HG02798 (cell line): ENCODE data around the gene FLT3.
"Not testable (repeated sequence)": the region's sequence is repeated elsewhere in the genome, so short reads cannot be mapped to it uniquely, and the experiment has no call there.

Source experiments
- ATAC-seq: cut with Tn5 transposase; IDR thresholded peaks from one replicate; pipeline ENCODE4 v1.9.1; 2021; ENCODE audit warnings: mild to moderate bottlenecking; ENCODE audit not compliant: unreplicated experiment, poor library complexity

Gene FLT3

DNA sequence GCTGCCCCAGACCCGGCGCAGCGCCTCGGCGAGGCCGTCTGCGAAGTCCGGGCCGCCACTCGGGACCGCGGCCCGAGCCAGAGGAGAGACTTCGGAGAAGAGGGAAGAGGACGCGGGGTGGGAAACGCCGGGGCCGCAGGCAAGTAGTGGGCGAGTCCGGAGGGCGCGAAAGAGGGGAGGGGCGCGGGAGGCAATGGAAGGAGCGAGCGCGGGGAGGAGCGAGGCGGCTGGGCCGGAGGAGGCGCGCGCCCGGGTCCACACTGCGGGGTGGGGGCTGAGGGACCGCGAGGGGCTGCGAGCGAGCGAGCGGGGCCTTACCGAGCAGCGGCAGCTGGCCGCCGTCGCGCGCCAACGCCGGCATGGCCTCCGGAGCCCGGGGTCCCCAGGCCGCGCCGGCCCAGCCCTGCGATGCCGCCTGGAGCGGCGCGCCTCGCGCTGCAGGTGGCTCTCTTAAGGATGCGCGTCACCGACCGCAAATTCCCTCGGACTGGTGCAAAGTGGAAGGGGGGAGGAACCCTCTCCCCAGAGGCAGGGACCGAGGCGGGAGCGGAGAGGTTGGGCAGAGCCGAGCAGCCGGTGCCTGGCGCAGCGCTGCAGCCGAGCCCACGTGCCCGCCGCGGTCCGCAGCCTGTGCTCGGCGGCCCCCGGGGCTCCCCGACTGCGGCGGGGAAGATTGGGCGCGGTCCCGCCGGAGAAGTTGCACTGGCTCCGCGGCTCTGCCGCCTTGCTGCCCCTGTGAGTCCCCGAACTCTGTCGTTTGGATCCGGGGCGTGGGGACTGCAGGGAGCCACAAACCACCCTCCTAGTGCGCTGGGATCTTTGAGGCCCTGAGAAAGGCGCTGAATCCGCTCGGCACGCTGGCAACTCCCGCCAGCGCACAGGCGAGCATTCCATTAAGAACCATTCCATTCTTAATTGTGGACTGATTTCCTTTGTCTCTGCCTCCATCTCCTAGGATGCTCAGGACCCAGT, at the start of gene FLT3:
FLT3 (minus strand) TSS at position 427 of the 972 bp plus-strand sequence; CDS start at position 361, 66 bp downstream.
- peak; percentile 60 for ATAC-seq

DNA sequence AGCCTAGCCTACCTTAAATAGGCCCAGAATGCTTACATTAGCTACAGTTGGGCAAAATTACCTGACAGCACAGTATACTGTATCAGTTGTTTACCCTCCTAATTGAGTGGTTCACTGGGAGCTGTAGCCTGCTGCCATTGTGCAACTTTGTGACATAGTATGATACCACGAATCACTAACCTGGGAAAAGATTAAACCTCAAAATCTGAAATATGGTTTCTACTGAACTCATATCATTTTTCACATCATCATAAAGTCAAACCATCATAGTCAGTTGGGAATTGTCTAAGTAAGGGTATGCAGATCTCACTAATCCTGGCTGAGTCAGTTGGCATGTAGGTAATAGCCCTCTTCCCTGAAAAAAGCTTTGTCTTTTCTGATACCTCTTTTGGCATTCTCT, 47.1 kb upstream of the FLT3 start:
- ATAC-seq, result no peak

DNA sequence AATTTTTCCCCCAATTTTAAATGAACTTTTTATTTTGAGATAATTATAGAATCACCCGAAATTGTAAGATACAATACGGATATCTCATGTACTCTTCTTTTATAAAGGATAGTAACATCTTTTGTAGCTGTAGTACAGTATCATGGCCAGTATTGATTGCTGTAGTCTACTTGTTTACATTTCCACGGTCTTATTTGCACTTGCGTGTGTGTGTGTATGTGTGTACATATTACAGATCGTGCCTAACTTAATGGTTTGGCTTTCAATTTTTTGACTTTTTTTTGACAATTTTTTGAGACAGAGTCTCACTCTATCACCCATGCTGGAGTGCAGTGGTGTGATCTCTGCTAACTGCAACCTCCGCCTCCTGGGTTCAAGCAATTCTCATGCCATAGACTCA, 44.7 kb upstream of the FLT3 start:
- no peak for ATAC-seq

DNA sequence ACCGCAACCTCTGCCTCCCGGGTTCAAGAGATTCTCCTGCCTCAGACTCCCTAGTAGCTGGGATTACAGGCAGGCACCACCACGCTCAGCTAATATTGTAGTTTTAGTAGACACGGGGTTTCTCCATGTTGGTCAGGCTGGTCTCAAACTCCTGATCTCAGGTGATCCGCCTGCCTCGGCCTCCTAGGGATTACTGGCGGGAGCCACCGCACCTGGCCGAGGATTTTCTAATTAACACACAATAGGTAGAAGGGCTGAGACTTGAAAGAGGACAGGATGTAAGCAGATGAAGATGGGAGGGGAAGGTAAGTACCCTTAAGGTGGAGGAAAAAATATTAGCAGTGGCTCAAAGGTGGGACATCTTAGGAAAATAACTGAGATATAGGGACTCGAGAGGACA, 41.2 kb upstream of the FLT3 start:
- not testable (repeated sequence) for ATAC-seq

DNA sequence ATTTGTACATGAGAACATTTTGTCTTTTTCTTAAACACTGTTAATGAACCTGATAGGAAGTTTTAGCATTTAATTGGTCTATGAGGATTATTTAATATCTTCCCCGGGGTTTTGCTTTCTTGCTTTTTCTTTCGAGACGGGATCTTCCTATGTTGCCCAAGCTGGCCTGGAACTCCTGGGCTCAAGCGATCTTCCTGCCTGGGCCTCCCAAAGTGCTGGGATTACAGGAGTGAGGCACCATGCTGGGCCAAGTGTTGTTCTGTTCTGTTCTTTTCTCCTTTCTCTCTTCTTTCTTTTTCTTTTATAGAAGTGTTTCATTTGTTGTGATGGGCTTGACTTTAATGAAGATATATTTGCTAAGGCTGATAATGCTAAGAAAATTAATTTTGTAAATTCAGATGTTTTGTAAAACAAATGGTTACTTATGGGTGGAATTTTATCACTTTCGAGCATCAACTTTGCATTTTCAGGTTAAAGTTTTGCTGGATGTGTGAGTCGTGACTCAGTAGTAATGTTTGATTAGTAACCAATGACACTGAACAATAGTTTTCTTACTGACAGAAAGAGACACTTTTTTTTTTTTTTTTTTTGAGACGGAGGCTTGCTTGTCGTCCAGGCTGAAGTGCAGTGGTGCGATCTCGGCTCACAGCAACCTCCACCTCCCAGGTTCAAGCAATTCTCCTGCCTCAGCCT, 40.2 kb upstream of the FLT3 start:
- no peak for ATAC-seq

DNA sequence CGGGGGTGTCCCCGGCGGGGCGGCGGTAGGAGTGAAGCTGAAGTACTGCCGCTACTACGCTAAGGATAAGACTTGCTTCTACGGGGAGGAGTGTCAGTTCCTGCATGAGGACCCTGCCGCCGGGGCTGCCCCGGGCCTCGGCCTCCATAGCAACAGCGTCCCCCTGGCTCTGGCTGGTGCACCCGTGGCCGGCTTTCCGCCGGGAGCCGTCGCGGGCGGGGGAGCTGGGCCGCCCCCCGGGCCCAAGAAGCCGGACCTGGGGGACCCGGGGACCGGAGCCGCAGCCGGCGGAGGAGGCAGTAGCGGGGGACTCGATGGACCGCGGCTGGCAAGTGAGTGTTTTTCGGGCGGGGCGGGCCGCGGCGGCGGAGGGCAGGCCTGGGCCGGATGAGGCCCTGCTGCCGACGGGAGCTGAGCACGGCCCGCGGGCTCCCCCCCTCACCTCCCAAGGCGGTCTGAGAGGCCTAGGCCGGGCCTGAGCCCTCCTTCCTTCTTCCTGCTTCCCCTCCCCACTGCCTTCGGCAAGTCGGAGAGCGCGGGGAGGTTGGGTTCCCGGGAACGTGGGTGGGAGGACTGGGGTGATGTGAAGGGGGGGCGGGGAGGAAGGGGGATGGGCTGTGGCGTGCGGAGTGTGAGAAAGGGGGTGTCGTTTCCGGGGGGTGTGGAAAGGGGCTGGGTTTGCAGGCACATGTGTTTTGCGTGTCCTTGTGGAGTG, 38.5 kb upstream of the FLT3 start:
- peak; percentile 46 for ATAC-seq

DNA sequence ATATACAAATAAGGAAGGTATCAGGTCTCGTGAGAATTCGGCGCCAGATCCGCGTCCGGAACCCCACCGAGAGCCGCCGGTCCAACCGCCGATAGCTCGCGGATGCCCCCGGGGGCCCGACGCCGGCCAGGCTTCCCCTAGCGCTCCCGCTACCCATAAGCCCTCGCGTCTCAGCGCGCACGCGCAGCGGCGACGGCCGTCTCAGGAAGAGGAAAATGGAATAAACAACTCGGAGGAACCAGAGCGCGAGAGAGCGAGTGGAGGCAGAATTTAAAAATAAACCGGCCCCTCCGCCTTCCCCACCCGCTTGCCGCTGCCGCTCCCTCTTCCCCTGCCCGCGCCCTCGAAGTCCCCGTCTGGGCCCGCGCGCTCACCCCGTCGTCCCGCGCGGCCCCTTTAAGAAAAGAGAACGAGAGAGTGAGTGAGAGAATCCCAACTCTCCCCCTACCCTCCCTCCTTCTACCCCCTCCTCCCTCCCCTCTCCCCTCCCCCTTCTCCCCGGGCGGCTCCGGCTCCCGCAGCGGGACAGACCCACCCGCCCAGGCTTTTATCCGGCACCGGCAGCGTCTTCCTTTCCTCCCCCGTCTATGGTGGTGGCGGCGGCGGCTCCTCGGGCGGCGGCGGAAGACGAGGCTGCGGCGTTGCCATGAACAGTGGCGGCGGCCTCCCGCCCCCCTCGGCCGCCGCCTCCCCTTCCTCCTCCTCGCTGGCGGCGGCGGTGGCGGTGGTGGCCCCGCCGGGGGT, 37.8 kb upstream of the FLT3 start, which contains the start of gene PAN3:
PAN3 (plus strand) TSS at position 534 of the 744 bp plus-strand sequence; CDS start at position 647, 113 bp downstream.
- peak; percentile 75 for ATAC-seq

DNA sequence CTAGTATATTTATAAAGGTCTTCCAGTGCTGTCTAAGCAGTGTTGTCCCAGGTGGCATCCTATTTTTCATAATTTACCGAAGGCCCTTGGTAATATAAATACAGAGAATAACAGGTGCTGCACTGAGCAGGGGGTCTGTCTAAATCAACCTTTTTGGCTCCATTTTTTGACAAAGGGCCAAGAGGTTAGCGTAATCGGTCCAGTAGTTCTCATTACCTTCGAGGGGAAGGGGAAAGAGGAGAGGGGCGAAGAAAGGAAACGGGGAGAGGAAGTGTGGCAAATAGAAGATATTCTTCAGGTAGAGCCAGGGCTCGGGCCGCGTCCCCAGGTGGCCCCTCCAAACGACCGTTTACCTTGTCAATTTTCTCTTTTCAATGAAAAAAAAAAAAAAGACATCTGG, 37.2 kb upstream of the FLT3 start:
- ATAC-seq, result no peak

DNA sequence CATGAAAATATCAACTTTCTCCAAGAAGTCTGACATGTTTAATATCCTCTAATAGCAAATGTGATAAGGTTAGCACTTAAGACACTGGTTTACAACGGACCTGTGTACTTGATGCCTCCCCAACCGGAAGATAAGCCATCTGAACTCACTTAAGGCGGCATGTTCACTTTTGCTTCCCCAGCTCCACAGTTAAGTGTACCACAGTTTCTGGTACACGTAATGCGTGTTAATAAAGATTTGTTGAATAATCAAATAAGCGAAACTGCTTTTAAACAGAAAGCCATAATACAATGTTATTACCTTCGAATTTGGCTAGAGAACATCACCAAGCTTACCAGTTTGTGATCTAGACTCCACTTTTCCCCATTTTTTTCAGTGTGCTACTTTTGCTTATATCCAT, 36.5 kb upstream of the FLT3 start:
- no peak for ATAC-seq

DNA sequence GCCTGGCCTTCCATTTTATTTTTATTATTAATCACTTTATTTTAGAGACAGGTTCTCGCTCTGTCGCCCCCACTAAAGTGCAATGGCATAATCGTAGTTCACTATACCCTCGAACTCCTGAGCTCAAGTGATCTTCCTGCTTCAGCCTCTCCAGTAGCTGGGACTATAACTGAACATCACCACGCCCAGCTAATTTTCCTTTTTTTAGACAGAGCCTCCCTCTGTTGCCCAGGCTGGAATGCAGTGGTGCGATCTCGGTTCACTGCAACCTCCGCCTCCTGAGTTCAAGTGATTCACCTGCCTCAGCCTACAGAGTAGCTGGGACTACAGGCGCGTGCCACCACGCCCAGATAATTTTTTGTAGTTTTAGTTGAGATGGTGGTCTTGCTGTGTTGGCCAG, 31.3 kb upstream of the FLT3 start:
- no peak for ATAC-seq

DNA sequence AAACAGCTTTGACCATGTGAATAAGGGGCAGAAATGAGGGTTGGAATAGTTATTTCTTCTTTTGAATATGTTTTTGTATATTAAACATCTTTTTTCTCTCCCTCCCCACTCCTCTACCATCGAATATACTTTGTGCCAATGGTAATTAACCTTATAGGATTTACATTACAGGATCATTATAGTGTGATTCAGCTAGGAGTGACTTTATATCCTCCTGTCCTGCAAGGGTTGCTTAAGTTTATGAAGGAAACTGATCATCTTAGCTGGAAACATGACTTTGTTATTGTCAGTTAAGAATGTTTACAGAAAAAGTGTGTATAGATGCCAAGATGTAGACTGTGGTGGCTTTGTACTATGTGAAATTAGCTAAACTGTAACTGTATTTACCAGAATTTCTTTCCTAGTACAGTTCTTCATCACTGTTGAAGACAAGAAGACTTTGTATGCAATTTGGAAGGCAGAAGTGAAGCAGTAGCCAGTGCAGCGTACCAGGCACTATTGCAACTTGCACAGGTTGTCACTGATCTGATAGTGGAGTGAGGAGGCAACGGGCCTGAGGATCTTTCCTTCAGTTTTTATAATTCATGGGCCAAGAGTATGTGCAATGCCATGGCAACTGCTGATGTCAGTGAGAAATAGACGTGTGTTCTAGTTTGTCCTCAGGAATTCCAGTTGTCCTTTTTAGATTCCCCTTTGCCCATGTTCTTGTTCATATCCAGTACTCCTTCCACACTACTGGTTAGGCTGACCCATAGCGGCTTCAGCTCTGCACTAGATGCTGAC, 29.7 kb upstream of the FLT3 start:
- no peak for ATAC-seq

DNA sequence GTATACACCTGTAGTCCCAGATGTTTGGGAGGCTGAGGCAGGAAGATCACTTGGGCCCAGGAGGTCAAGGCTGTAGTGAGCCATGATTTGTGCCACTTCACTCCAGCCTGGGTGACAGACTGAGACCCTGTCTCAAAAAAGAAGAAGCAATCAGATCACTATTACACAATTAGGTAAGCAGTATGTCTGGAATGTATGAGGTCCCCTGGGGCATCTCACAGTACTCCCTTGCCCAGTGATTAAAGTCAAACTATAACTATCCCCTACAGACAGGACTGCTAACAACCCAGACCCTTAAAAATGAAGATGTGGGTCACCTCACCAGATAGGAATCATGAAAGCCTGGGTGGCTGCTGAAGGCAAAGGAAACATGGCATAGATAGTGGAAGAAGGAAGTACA, 28.6 kb upstream of the FLT3 start:
- no peak for ATAC-seq

DNA sequence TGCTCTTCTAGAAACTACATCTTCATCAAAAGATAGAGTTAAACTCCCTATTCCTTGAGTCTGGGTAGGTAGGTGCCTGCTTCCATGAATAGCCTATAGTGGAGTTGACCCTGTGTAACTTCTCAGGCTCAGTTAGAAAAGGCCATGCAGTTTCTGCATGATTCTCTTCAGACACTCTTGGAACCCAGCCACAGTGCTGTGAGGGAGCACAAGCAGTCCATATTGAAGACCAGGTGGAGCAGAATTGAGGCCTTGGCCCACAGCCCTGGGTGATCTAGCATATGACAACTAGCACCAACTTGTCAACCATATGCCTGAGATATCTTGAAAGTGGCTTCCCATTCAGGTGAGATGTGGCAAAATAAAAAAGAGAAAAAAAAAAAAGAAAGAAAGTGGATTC, 27.7 kb upstream of the FLT3 start:
- ATAC-seq, result no peak

DNA sequence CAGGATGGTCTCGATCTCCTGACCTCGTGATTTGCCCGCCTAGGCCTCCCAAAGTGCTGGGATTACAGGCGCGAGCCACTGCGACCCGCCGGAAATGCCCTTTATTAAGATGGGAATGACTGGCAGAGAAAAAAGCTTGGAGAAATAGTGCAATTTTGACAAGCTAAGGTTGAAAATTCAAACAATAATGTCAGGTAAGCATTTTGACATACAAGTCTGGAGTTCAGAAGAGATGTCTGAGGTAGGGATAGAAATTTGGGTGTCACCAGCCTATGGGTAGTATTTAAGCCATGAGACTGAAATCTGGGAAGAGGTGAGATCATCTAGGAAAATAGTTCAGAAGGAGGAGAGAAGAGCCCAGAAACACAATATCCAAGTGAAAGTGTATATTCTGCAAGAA, 20.8 kb upstream of the FLT3 start:
- no peak for ATAC-seq

DNA sequence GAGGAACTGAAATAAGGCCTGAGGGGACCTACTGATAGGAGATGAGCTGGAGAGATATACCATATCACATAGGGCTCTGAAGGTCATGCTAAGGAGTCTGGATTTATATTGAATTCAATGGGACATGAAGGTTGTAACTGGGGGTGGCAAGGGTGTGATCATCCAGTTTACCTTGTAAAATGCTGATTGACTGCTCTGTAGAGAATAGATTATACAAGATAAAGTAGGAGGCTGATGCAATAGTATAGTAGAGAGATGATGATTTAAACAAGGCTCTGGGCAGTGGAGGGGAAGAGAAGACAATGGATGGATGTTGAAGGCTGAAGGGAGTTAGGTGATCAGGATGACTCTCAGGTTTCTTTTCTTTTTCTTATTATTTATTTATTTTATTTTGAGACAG, 19.9 kb upstream of the FLT3 start:
- ATAC-seq, result no peak

DNA sequence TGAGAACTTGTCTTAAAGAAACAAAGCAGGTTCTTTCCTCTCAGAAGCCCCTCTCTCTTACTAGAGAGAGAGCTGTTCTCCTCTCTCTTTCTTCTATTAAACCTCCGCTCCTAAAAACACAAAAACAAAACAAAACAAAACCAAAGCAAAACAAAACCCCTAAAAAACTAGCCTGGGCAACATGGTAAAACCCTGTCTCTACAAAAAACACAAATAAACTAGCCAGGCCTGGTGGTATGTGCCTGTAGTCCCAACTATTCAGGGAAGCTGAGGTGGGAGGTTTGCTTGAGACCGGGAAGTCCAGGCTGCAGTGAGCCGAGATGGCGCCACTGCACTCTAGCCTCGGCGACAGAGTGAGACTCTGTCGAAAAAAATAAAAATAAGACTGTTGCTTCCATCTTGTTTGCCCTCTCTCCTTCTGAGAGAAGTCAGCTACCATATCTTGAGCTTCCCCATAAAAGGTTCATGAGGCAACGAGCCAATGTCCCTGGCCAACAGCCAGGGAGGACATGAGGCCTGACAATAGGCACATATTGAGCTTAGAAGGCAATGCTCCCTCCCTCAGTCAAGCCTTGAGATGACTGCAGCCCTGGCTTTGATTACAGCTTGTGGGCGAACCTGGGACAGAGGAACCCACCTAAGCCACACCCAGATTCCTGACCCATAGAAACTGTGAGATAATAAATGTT, 17.5 kb upstream of the FLT3 start:
- ATAC-seq, result no peak

DNA sequence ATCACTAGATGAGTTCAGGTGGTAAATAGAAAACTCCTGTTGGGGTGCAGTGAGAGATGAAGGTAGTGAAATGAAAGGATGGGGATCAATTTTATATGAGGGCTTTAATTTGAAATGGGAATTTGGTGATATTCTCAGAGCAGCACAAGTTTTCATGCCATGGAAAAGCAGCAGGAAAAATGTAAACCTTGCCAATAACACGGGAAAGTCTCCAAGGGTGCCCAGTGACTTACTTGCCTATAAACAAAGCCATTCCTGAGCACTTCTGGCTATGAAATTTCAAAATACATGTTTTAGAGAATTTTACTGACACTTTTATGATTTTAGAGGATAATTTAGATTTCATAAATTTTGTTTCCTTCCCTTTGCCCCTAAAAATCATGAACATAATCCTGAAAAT, 16.4 kb upstream of the FLT3 start:
- ATAC-seq, result no peak

DNA sequence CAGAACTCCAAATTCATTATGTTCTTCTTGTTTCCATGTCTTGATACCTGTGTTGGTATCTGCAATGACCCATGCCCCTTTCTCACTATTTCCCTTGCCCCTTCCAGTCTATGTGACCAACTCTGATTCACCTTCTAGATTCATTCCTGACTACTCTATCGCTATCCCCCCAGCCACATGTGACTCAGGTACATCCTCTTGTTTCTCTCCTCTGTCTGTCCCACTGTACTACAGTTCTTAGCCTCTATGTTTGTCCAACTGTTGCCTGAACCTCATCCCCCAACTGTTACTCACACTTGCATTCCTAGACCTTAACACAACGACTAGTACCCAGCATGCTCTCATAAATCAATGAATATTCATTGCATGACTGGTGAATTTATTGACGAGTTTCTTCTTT, 10.0 kb upstream of the FLT3 start:
- no peak for ATAC-seq

DNA sequence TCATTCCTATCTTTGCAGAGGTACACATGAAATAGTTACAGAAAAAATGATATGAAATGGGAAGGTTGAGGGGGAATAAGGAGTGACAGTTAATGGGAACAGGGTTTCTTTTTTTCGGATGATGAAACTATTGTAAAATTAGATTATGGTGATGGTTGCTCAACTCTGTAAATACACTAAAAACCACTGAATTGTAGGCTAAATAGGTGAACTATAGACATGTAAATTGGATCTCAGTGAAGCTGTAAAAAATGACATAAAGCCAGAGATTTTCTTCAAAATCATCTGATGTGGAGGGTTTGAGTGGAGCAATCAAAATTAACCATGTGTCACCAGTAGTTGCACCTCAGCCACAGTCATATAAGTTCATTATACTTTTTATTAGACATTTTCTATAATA, 6.6 kb upstream of the FLT3 start:
- no peak for ATAC-seq
